GM12878 (cell line): ENCODE measurements around the gene CSK. TPM values are rescaled to one million over a fixed set of nuclear protein-coding genes. Genes with fewer than 3 reads are reported as not detected.

Experiments used
- CHD1 ChIP-seq: IDR thresholded peaks from 2 replicates; pipeline ENCODE4 v1.6.1; 2012; ENCODE audit warnings: low read depth, low read length, improper control_type of control experiment
- EZH2 ChIP-seq: IDR thresholded peaks from 2 replicates; pipeline ENCODE4 v1.6.1; 2012; ENCODE audit warnings: low read depth, mild to moderate bottlenecking, control low read depth, inconsistent platforms, low read length, borderline replicate concordance; ENCODE audit not compliant: control insufficient read depth
- FOXM1 ChIP-seq: IDR thresholded peaks from 2 replicates; pipeline ENCODE4 v1.6.1; 2012; ENCODE audit warnings: low read depth, mild to moderate bottlenecking, inconsistent platforms, low read length, moderate library complexity
- IKZF1 ChIP-seq: fragments of 450-650 bp; conservative IDR thresholded peaks from 2 replicates; pipeline ENCODE4 v1.6.1; 2017; ENCODE audit warnings: antibody characterized with exemption, mild to moderate bottlenecking
- NFYA ChIP-seq: IDR thresholded peaks from 2 replicates; pipeline ENCODE4 v1.6.1; 2011; ENCODE audit warnings: low read depth, mild to moderate bottlenecking, low read length, improper control_type of control experiment, borderline replicate concordance
- RB1 ChIP-seq: fragments of 450-650 bp; formaldehyde crosslinking; IDR thresholded peaks from 2 replicates; pipeline ENCODE4 v1.6.1; 2017; ENCODE audit warnings: mild to moderate bottlenecking, borderline replicate concordance
- REST ChIP-seq: IDR thresholded peaks from 2 replicates; pipeline ENCODE4 v1.6.1; 2012; ENCODE audit warnings: mild to moderate bottlenecking, low read depth, low read length
- SREBF1 ChIP-seq: IDR thresholded peaks from 2 replicates; pipeline ENCODE4 v1.6.1; 2012; ENCODE audit warnings: mild to moderate bottlenecking, low read length
- YBX1 ChIP-seq: fragments of 450-650 bp; IDR thresholded peaks from 2 replicates; pipeline ENCODE4 v1.6.1; 2016; ENCODE audit warnings: antibody characterized with exemption
- ZNF384 ChIP-seq: IDR thresholded peaks from 2 replicates; pipeline ENCODE4 v1.6.1; 2012; ENCODE audit warnings: low read depth, mild to moderate bottlenecking, low read length, improper control_type of control experiment, borderline replicate concordance
- ZNF622 ChIP-seq: fragments of 450-650 bp; IDR thresholded peaks from 2 replicates; pipeline ENCODE4 v1.6.1; 2017; ENCODE audit warnings: mild to moderate bottlenecking, inconsistent platforms
- polyA plus RNA-seq, 11 experiments: library from polyadenylated mRNA; depleted of rRNA in 4 of 11; unstranded in 6 of 11; stranded (reverse) in 5 of 11; fragments of >200 nt; fragmentation: Nextera tagmentation in 4 of 11; fragmentation: Illumina TruSeq in 1 of 11; extraction: Ambion mirVana in 4 of 11; extraction: Trizol in 1 of 11; gene quantifications; 1 replicate in 1 of 11; 2 replicates in 10 of 11; pipeline versions ENCODE4 v1.2.1 to v1.2.3, GENCODE V29; 2011 to 2016; ENCODE audit warnings: inconsistent platforms in 2 of 11, missing spikeins in 2 of 11, low read depth in 1 of 11
- total RNA-seq, 4 experiments: library from RNA; depleted of rRNA in 3 of 4; stranded (reverse); fragments of >200 nt in 3 of 4; fragmentation: Illumina TruSeq in 1 of 4; extraction: Trizol in 1 of 4; gene quantifications; 2 replicates each; pipeline versions ENCODE4 v1.2.1 to v1.2.3, GENCODE V29; 2013 to 2021
- TF ChIP-seq, protein P1 (sequence below): fragments of 450-650 bp; IDR thresholded peaks from 2 replicates; pipeline ENCODE4 v1.6.1; 2014; ENCODE audit warnings: mild to moderate bottlenecking
- TF ChIP-seq, protein P2 (sequence below): IDR thresholded peaks from 2 replicates; pipeline ENCODE4 v1.6.1; 2012; ENCODE audit warnings: low read length, inconsistent platforms

Gene CSK
- total and polyA plus RNA-seq, 10 of the 15 experiments (the other 5 are each of a cell fraction or from before 2014, with no cell fraction given), result 3.4 to 327 (median 75.8) TPM

GRCh38 chr15:74799856-74800558 lies 18.1 kb downstream of the CSK start (continued):
- TF ChIP-seq ZNF384 (no peak), EZH2 (no peak), RB1 (peak; percentile 64), YBX1 (no peak), CHD1 (no peak), NFYA (no peak), FOXM1 (peak; percentile 68; the same call in 1 of the 2 replicates), ZNF622 (no peak), SREBF1 (0 out of 2 replicates have a peak, but pooled peaks have one; percentile 34), IKZF1 (peak; percentile 88), REST (no peak)
- TF ChIP-seq, protein P1, sequence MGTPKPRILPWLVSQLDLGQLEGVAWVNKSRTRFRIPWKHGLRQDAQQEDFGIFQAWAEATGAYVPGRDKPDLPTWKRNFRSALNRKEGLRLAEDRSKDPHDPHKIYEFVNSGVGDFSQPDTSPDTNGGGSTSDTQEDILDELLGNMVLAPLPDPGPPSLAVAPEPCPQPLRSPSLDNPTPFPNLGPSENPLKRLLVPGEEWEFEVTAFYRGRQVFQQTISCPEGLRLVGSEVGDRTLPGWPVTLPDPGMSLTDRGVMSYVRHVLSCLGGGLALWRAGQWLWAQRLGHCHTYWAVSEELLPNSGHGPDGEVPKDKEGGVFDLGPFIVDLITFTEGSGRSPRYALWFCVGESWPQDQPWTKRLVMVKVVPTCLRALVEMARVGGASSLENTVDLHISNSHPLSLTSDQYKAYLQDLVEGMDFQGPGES, result 0 out of 2 replicates have a peak, but pooled peaks have one; percentile 32
- TF ChIP-seq, protein P2, sequence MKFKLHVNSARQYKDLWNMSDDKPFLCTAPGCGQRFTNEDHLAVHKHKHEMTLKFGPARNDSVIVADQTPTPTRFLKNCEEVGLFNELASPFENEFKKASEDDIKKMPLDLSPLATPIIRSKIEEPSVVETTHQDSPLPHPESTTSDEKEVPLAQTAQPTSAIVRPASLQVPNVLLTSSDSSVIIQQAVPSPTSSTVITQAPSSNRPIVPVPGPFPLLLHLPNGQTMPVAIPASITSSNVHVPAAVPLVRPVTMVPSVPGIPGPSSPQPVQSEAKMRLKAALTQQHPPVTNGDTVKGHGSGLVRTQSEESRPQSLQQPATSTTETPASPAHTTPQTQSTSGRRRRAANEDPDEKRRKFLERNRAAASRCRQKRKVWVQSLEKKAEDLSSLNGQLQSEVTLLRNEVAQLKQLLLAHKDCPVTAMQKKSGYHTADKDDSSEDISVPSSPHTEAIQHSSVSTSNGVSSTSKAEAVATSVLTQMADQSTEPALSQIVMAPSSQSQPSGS, result no peak
- TF ChIP-seq, all 136 proteins: peak for 55
